Right lobe of liver (tissue), 4 donors: ENCODE data around the gene SUGCT.

ENCODE experiments used
- POLR2A ChIP-seq: fragments of 450-650 bp; IDR thresholded peaks from one replicate; pipeline ENCODE4 v1.6.1; 2017; ENCODE audit warnings: antibody characterized with exemption, mild to moderate bottlenecking
- TF ChIP-seq, protein P1 (sequence below), 4 donors: fragments of 200-600 bp in 3 of 4; fragments of 450-650 bp in 1 of 4; IDR thresholded peaks; one replicate each; pipeline versions ENCODE4 v1.5.1 to v1.8.0; 2016 to 2022; ENCODE audit warnings: antibody characterized with exemption in 4 of 4, mild to moderate bottlenecking in 2 of 4
- donor health status: DM: no; HTN: no; CAD: no.
- donor health status: DM: no; HTN: no; CAD: no.
- donor health status: DM: no; HTN: yes; CAD: no.

DNA sequence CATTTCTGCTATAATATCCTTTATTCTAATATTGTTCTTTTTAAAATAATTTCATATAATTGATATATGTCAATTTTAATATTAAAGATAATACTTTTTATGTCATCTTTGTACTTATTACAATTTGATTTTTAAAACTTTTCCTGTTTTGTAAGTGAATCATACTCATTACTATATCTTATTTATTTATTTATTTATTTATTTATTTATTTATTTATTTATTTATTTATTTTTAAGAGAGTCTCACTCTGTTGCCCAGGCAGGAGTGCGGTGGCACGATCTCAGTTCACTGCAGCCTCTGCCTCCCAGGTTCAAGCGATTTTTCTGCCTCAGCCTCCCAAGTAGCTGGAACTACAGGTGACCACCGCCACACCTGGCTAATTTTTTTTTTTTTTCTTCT, 215.3 kb downstream of the SUGCT start:
- TF ChIP-seq, protein P1, sequence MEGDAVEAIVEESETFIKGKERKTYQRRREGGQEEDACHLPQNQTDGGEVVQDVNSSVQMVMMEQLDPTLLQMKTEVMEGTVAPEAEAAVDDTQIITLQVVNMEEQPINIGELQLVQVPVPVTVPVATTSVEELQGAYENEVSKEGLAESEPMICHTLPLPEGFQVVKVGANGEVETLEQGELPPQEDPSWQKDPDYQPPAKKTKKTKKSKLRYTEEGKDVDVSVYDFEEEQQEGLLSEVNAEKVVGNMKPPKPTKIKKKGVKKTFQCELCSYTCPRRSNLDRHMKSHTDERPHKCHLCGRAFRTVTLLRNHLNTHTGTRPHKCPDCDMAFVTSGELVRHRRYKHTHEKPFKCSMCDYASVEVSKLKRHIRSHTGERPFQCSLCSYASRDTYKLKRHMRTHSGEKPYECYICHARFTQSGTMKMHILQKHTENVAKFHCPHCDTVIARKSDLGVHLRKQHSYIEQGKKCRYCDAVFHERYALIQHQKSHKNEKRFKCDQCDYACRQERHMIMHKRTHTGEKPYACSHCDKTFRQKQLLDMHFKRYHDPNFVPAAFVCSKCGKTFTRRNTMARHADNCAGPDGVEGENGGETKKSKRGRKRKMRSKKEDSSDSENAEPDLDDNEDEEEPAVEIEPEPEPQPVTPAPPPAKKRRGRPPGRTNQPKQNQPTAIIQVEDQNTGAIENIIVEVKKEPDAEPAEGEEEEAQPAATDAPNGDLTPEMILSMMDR (IDR thresholded peaks at IDR 0.05): no peak
- TF ChIP-seq POLR2A: no peak
